Keratinocyte (primary cell): Measurements from ENCODE around the gene PTGES3. TPM values are rescaled to one million over a fixed set of nuclear protein-coding genes. Genes with fewer than 3 reads are reported as not detected.

Experiments
- DNase-seq: peaks from one replicate; pipeline ENCODE4 v3.0.0-alpha.2; 2011; ENCODE audit warnings: low read depth, missing footprints, low spot score
- FAIRE-seq: peaks from 2 replicates; lab custom pipeline; 2011; peaks lifted over from hg19 to GRCh38; lab: Jason Lieb, UNC
- H2AFZ ChIP-seq: 2 replicates; pipeline ENCODE4 v1.6.0; 2012; ENCODE audit warnings: low read length, control low read depth, inconsistent platforms; ENCODE audit not compliant: control insufficient read depth
- H3K27ac ChIP-seq: 2 replicates; pipeline ENCODE4 v1.5.1; 2011; ENCODE audit warnings: low read length; ENCODE audit not compliant: control insufficient read depth, insufficient read depth
- H3K27me3 ChIP-seq: 3 replicates; pipeline ENCODE4 v1.6.0; 2011; ENCODE audit warnings: low read length; ENCODE audit not compliant: control insufficient read depth, insufficient read depth; ENCODE audit errors: extremely low read depth
- H3K36me3 ChIP-seq, 2 experiments: 2 replicates in 1 of 2; 3 replicates in 1 of 2; pipeline ENCODE4 v1.5.1; 2011; ENCODE audit warnings: low read length in 2 of 2, mild to moderate bottlenecking in 1 of 2; ENCODE audit not compliant: control insufficient read depth in 2 of 2, insufficient read depth in 2 of 2; ENCODE audit errors: extremely low read depth in 1 of 2
- H3K4me1 ChIP-seq: 3 replicates; pipeline ENCODE4 v1.5.1; 2011; ENCODE audit warnings: low read length; ENCODE audit not compliant: control insufficient read depth, insufficient read depth; ENCODE audit errors: extremely low read depth
- H3K4me2 ChIP-seq: 3 replicates; pipeline ENCODE4 v1.6.0; 2011; ENCODE audit warnings: low read depth, low read length; ENCODE audit not compliant: control insufficient read depth, insufficient read depth; ENCODE audit errors: extremely low read depth
- H3K4me3 ChIP-seq, 3 experiments: fragments of 200-600 bp in 1 of 3; sonication (generic) in 1 of 3; 2 replicates in 2 of 3; 3 replicates in 1 of 3; pipeline ENCODE4 v1.5.1; 2011 to 2016; ENCODE audit warnings: low read length in 3 of 3, mild to moderate bottlenecking in 3 of 3, control low read depth in 2 of 3, inconsistent platforms in 1 of 3, low read depth in 1 of 3, mixed read lengths in 1 of 3, mixed run types in 1 of 3, moderate library complexity in 1 of 3; ENCODE audit not compliant: control insufficient read depth in 2 of 3, insufficient read depth in 2 of 3; ENCODE audit errors: extremely low read depth in 1 of 3
- H3K79me2 ChIP-seq: 2 replicates; pipeline ENCODE4 v1.6.0; 2012; ENCODE audit warnings: low read length; ENCODE audit not compliant: control insufficient read depth, insufficient read depth
- H3K9ac ChIP-seq: 3 replicates; pipeline ENCODE4 v1.6.0; 2011; ENCODE audit warnings: low read length; ENCODE audit not compliant: control insufficient read depth, insufficient read depth; ENCODE audit errors: extremely low read depth
- H3K9me1 ChIP-seq: 3 replicates; pipeline ENCODE4 v1.6.0; 2011; ENCODE audit warnings: low read length; ENCODE audit not compliant: control insufficient read depth, insufficient read depth; ENCODE audit errors: extremely low read depth
- H3K9me3 ChIP-seq: 2 replicates; pipeline ENCODE4 v1.5.1; 2012; ENCODE audit warnings: low read depth, low read length; ENCODE audit not compliant: control insufficient read depth
- H4K20me1 ChIP-seq: 3 replicates; pipeline ENCODE4 v1.6.0; 2011; ENCODE audit warnings: low read length; ENCODE audit not compliant: control insufficient read depth, insufficient read depth; ENCODE audit errors: extremely low read depth
- EZH2 ChIP-seq: IDR thresholded peaks from one replicate; pipeline ENCODE4 v1.6.1; 2012; ENCODE audit warnings: inconsistent platforms, mild to moderate bottlenecking, low read length, moderate library complexity
- dilution Hi-C: fragments of 300-500 bp; cut with MboI; formaldehyde crosslinking; loops from one replicate; pipeline ENCODE4 v1.7.0; 2020; ENCODE audit warnings: low sequenced_read_pairs; ENCODE audit not compliant: extremely low pct_ligation_motif_present
- polyA plus RNA-seq, 5 experiments: library from polyadenylated mRNA; depleted of rRNA in 3 of 5; stranded (reverse) in 3 of 5; stranded (forward) in 1 of 5; unstranded in 1 of 5; fragments of >200 nt; gene quantifications; 1 replicate in 1 of 5; 2 replicates in 3 of 5; 3 replicates in 1 of 5; pipeline versions ENCODE4 v1.2.1 to v1.2.3, GENCODE V29; 2011 to 2012; ENCODE audit warnings: missing spikeins in 2 of 5, low read depth in 1 of 5, low replicate concordance in 1 of 5
- TF ChIP-seq, protein P1 (sequence below), 3 experiments: IDR thresholded peaks in 1 of 3; conservative IDR thresholded peaks in 1 of 3; optimal IDR thresholded peaks in 1 of 3; 2 replicates in 2 of 3; 3 replicates in 1 of 3; pipeline versions ENCODE3 to v1.5.1; 2011; ENCODE audit warnings: low read length in 3 of 3, mild to moderate bottlenecking in 3 of 3, moderate library complexity in 2 of 3, control low read depth in 1 of 3, inconsistent platforms in 1 of 3; ENCODE audit not compliant: insufficient read depth in 2 of 3; ENCODE audit errors: extremely low read depth in 1 of 3

PTGES3 gene
- polyA plus RNA-seq, 1 donor (not counting 4 experiments of a cell fraction or from before 2014, with no cell fraction given), result 136 TPM

DNA sequence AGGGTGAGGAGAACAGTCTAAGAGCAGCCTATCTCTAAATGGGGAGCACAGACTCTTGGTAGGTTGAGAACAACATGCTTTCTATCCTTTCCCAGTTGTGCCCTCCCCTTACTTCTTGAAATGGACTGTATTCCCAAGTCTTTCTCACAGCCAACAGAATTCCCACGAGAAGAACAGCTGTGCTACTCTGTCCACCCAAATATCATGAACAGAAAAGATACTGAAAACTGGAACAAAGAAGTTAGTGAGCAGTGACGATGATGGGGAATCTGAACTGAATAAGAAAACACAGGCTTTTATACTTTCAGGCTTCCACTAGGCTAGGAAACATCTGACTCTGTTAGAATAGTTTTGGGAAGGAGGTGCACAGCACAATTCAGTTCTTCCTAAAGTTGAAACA lies 33.6 kb upstream of the PTGES3 start:
- no peak for DNase-seq
- Histone ChIP-seq H3K79me2 (peaks cover 76% of the 10 kb centered on the region), H3K36me3 (peaks cover 10 to 40% of the 10 kb centered on the region in 2 experiments), H3K27ac (peak overlapping the region; percentile 72), H4K20me1 (peaks cover 50% of the 10 kb centered on the region), H3K9me3 (no peaks in the 10 kb centered on the region), H3K4me1 (peaks cover 27% of the 10 kb centered on the region), H2AFZ (no peak overlapping the region), H3K9me1 (peaks cover 15% of the 10 kb centered on the region), H3K9ac (peak overlapping the region; percentile 44), H3K4me3 (peak overlapping the region; percentile 1 to 48 (median 42)), H3K4me2 (peak overlapping the region; percentile 83), H3K27me3 (no peaks in the 10 kb centered on the region)
- dilution Hi-C loops, result no loop called here
- TF ChIP-seq, protein P1, sequence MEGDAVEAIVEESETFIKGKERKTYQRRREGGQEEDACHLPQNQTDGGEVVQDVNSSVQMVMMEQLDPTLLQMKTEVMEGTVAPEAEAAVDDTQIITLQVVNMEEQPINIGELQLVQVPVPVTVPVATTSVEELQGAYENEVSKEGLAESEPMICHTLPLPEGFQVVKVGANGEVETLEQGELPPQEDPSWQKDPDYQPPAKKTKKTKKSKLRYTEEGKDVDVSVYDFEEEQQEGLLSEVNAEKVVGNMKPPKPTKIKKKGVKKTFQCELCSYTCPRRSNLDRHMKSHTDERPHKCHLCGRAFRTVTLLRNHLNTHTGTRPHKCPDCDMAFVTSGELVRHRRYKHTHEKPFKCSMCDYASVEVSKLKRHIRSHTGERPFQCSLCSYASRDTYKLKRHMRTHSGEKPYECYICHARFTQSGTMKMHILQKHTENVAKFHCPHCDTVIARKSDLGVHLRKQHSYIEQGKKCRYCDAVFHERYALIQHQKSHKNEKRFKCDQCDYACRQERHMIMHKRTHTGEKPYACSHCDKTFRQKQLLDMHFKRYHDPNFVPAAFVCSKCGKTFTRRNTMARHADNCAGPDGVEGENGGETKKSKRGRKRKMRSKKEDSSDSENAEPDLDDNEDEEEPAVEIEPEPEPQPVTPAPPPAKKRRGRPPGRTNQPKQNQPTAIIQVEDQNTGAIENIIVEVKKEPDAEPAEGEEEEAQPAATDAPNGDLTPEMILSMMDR (optimal IDR thresholded peaks at IDR 0.05 in 1 of 3, IDR thresholded peaks at IDR 0.05 in 1 of 3, conservative IDR thresholded peaks at IDR 0.05 in 1 of 3; ENCODE audit: extremely low read depth in 1 of 3, insufficient read depth in 2 of 3, low read length in 3 of 3), result no peak
- TF ChIP-seq EZH2, result no peak
- no peak for FAIRE-seq

DNA sequence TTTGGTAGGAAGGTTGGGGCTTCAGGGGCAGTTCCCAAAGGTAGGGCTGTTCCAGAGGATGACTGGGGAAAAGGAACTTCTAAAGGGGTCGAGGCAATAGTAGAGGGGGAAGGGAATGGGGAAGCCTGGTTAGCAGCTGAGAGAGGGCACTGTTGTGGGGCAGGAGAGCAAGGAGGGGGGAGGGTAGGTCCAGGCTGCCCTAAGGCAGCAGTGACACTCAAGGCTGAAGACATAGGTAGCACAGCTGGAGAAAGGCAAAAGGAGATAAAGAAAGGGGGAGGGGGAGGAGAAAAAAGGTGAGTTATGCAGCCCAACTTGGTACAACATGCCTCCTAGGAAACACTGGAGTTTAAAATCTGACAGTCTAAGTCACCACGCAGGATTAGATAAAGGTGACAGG lies 33.1 kb upstream of the PTGES3 start:
- H3K4me3 ChIP-seq, result peak overlapping the region in 1 of 3 experiments; percentile 42
- peak overlapping the region; percentile 72 for H3K27ac ChIP-seq
- dilution Hi-C loops, result no loop called here

More for the DNA sequence above, 33.1 kb upstream of the PTGES3 start:
- DNase-seq (no peak), FAIRE-seq (no peak)
- no peak overlapping the region for H2AFZ ChIP-seq
- peaks cover 27% of the 10 kb centered on the region for H3K4me1 ChIP-seq
- no peaks in the 10 kb centered on the region for H3K27me3 ChIP-seq
- peak overlapping the region; percentile 44 for H3K9ac ChIP-seq
- peaks cover 54% of the 10 kb centered on the region for H4K20me1 ChIP-seq
- H3K4me2 ChIP-seq, result peak overlapping the region; percentile 83
- peaks cover 13 to 42% of the 10 kb centered on the region in 2 experiments for H3K36me3 ChIP-seq
- peaks cover 15% of the 10 kb centered on the region for H3K9me1 ChIP-seq
- TF ChIP-seq, protein P1 (optimal IDR thresholded peaks at IDR 0.05 in 1 of 3, IDR thresholded peaks at IDR 0.05 in 1 of 3, conservative IDR thresholded peaks at IDR 0.05 in 1 of 3; ENCODE audit: extremely low read depth in 1 of 3, insufficient read depth in 2 of 3, low read length in 3 of 3), result no peak
- TF ChIP-seq EZH2, result no peak
- no peaks in the 10 kb centered on the region for H3K9me3 ChIP-seq
- peaks cover 82% of the 10 kb centered on the region for H3K79me2 ChIP-seq
